A204.1 (cell line): ENCODE measurements around the gene AMIGO2.

Source experiments
- FAIRE-seq: peaks from 2 replicates; lab custom pipeline; 2012; peaks lifted over from hg19 to GRCh38; lab: Jason Lieb, UNC

Gene AMIGO2

GRCh38 chr12:47033081-47033480, 46.7 kb downstream of the AMIGO2 start:
- FAIRE-seq: no peak

- peak; percentile 97 for FAIRE-seq
Observed at GRCh38 chr12:47032644-47033043, 47.1 kb downstream of the AMIGO2 start.

DNA sequence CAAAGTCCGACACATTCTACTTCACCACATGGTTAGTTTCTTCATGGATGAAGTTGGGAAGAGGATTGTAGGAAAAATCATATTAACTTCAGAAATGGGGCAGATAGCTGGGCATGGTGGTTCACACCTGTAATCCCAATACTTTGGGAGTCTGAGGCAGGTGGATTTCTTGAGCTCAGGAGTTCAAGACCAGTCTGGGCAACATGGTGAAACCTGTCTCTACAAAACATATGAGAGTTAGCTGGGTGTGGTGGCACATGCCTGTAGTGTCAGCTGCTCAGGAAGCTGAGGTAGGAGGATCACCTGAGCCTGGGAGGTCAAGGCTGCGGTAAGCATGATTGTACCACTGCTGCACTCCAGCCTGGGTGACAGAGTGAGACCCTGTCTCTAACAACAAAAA, 49.9 kb downstream of the AMIGO2 start:
- FAIRE-seq: no peak

DNA sequence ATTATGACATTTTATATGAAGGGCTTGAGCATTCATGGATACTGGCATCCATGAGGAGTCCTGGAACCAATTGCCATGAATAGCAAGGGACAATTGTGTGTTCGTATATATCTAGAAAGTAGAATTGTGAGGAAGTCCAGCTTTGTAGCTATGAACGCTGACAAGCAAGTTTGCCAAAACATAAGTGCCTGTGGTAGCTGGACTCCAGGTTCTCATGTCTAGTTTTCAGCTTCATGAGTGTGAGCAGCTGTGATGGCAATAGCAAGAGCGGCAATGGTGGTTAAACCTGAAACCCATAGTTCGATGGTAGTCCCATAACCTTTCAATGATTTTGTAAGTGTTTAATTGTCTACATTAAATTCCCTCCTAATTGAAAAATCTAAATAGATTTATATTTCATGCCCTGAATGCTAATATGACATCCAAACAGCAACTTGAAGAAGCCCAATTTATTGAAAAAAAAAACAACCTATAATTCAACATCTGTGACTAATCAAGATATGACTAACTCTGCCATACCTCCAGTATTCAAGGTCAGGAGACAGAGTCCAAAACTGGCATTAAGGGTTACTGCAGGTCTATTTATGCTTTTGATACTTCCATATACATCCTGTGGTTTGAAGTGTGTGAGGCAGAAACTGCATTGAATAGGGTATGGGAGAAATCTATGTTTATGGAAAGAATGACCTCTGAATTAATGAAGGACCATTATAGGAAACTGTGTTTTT, 50.6 kb downstream of the AMIGO2 start:
- FAIRE-seq: no peak

- no peak for FAIRE-seq
Observed at GRCh38 chr12:47028186-47028585, 51.6 kb downstream of the AMIGO2 start.
